H1 (cell line): ENCODE results near the gene GSKIP. TPM values are rescaled to one million over a fixed set of nuclear protein-coding genes. Genes with fewer than 3 reads are reported as not detected.

Experiments
- CBX8 ChIP-seq: fragments of 300-800, 300-1000 bp; sonication (generic); IDR thresholded peaks from 2 replicates; pipeline ENCODE4 v1.7.1; 2016; ENCODE audit warnings: low read depth, low read length, borderline replicate concordance
- EP300 ChIP-seq, 2 experiments: IDR thresholded peaks; 1 replicate in 1 of 2; 2 replicates in 1 of 2; pipeline ENCODE4 v1.6.1; 2011 to 2012; ENCODE audit warnings: low read depth in 2 of 2, low read length in 2 of 2, mild to moderate bottlenecking in 2 of 2, borderline replicate concordance in 1 of 2, inconsistent platforms in 1 of 2, moderate library complexity in 1 of 2
- KDM1A ChIP-seq: fragments of 200-600, 300-600 bp; sonication (generic); IDR thresholded peaks from 2 replicates; pipeline ENCODE4 v1.7.1; 2016; ENCODE audit warnings: mild to moderate bottlenecking, low read length, borderline replicate concordance
- KDM5A ChIP-seq: fragments of 200-600 bp; IDR thresholded peaks from 2 replicates; pipeline ENCODE4 v1.7.1; 2012; ENCODE audit warnings: mild to moderate bottlenecking, low read length, inconsistent platforms, mixed read lengths
- NANOG ChIP-seq: IDR thresholded peaks from 2 replicates; pipeline ENCODE4 v1.6.1; 2011; ENCODE audit warnings: low read length, low read depth, mild to moderate bottlenecking, inconsistent platforms; ENCODE audit not compliant: insufficient read depth, poor library complexity, severe bottlenecking
- NRF1 ChIP-seq: IDR thresholded peaks from 2 replicates; pipeline ENCODE4 v1.6.1; 2011; ENCODE audit warnings: mild to moderate bottlenecking, low read depth, low read length, improper control_type of control experiment
- POLR2A ChIP-seq, 2 experiments: IDR thresholded peaks; 1 replicate in 1 of 2; 2 replicates in 1 of 2; pipeline ENCODE4 v1.6.1; 2011; ENCODE audit warnings: low read depth in 2 of 2, low read length in 2 of 2, mild to moderate bottlenecking in 2 of 2; ENCODE audit errors: control extremely low read depth in 1 of 2
- RNF2 ChIP-seq: fragments of 200-900, 300-1000 bp; sonication (generic); IDR thresholded peaks from 2 replicates; pipeline ENCODE4 v1.7.1; 2016; ENCODE audit warnings: borderline replicate concordance, low read depth, mild to moderate bottlenecking, antibody characterized with exemption, low read length; ENCODE audit not compliant: poor library complexity, severe bottlenecking; ENCODE audit errors: missing control alignments
- SAP30 ChIP-seq: fragments of 300-600 bp; sonication (generic); IDR thresholded peaks from 2 replicates; pipeline ENCODE4 v1.7.1; 2012; ENCODE audit warnings: low read length, moderate library complexity, mild to moderate bottlenecking, inconsistent platforms; ENCODE audit not compliant: insufficient read depth, insufficient replicate concordance
- SIN3A ChIP-seq, 2 experiments: IDR thresholded peaks in 1 of 2; conservative IDR thresholded peaks in 1 of 2; 2 replicates each; pipeline ENCODE4 v1.6.1; 2011 to 2012; ENCODE audit warnings: low read length in 2 of 2, improper control_type of control experiment in 1 of 2, low read depth in 1 of 2, mild to moderate bottlenecking in 1 of 2
- SIRT6 ChIP-seq: IDR thresholded peaks from one replicate; pipeline ENCODE4 v1.7.1; 2012; ENCODE audit warnings: low read length, inconsistent platforms
- SIX5 ChIP-seq: IDR thresholded peaks from 2 replicates; pipeline ENCODE4 v1.6.1; 2011; ENCODE audit warnings: mild to moderate bottlenecking, low read depth, low read length
- SRF ChIP-seq: IDR thresholded peaks from 2 replicates; pipeline ENCODE4 v1.6.1; 2011; ENCODE audit warnings: mild to moderate bottlenecking, low read depth, low read length, moderate library complexity
- SUZ12 ChIP-seq: fragments of 200-600 bp; sonication (generic); IDR thresholded peaks from 2 replicates; pipeline ENCODE4 v1.6.1; 2012; ENCODE audit warnings: mild to moderate bottlenecking, inconsistent platforms, low read length, moderate library complexity, mixed read lengths
- TAF7 ChIP-seq: optimal IDR thresholded peaks from 2 replicates; pipeline ENCODE3; 2011; ENCODE audit warnings: low read depth, mild to moderate bottlenecking, inconsistent platforms, low read length, moderate library complexity, borderline replicate concordance
- TBP ChIP-seq: IDR thresholded peaks from 2 replicates; pipeline ENCODE4 v1.6.1; 2011; ENCODE audit warnings: low read depth, low read length, improper control_type of control experiment
- TCF12 ChIP-seq: IDR thresholded peaks from 2 replicates; pipeline ENCODE4 v1.6.1; 2011; ENCODE audit warnings: low read depth, mild to moderate bottlenecking, low read length
- TEAD4 ChIP-seq: IDR thresholded peaks from 2 replicates; pipeline ENCODE4 v1.6.1; 2012; ENCODE audit warnings: low read depth, low read length, inconsistent platforms, mixed read lengths
- polyA plus RNA-seq, 7 experiments: library from polyadenylated mRNA; depleted of rRNA in 3 of 7; stranded (reverse) in 5 of 7; unstranded in 2 of 7; fragments of >200 nt in 5 of 7; fragments of 200-250 nt in 2 of 7; gene quantifications; 1 replicate in 5 of 7; 2 replicates in 1 of 7; 4 replicates in 1 of 7; pipeline versions ENCODE4 v1.2.1 to v1.2.3, GENCODE V29; 2011 to 2013; ENCODE audit warnings: missing spikeins in 2 of 7, mixed read lengths in 2 of 7
- total RNA-seq: library from RNA; stranded (reverse); fragmentation: NEBNext Ultra II Directional; extraction: Animal tissue kit (Norgen Biotek cat#: 25700); gene quantifications from 2 replicates; pipeline ENCODE4 v1.2.1, GENCODE V29; 2021
- TF ChIP-seq, protein P1 (sequence below): IDR thresholded peaks from 2 replicates; pipeline ENCODE4 v1.6.1; 2012; ENCODE audit warnings: inconsistent platforms
- TF ChIP-seq, protein P2 (sequence below): IDR thresholded peaks from 2 replicates; pipeline ENCODE4 v1.6.1; 2011; ENCODE audit warnings: low read length, improper control_type of control experiment
- TF ChIP-seq, protein P3 (sequence below): IDR thresholded peaks from 2 replicates; pipeline ENCODE4 v1.6.1; 2012; ENCODE audit warnings: inconsistent platforms

Gene GSKIP
- total and polyA plus RNA-seq, 2 of the 8 experiments (the other 6 are each of a cell fraction or from before 2014, with no cell fraction given): 20.3 to 37.1 TPM

DNA sequence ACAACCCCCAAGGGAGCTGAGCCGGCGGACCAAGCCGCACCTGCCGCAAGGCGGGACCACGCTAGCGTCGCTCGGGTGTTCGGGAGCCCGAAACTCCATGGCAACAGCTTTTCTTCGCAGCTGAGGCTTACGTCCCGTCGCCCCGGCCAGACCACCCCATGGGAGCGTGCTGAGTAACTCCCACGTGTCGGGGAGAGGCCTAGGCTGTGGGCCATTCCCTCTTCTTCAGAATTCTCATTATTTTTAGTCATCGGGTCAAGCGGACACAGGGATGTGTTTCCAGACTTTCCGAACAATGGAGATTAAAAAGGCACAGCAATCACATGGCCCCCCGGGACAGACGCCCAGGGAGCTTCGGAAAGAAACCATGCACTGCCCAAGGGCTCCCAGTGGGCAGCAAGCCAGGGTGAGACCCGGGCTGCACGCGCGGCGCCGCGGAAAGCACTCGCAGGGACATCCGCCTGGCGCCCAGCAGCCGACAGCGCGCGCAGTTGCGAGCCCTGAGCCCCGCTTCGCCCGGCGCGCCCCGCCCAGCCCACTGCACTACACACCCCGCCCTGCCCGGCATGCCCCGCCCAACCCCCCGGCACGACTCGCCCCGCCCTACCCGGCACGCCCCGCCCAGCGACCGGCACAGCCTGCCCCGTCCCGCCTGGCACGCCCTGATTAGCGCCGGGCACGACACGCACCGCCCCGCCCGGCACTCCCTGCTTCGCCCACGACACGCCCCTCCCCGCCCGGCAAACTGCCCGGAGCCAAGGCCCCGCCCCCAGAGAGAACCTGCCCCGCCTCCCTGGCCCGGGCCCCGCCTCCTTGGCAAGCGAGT, 28.2 kb downstream of the GSKIP start (continued):
- TF ChIP-seq NANOG: no peak
- 0 out of 2 replicates have a peak, but pooled peaks have one; percentile 37 for TF ChIP-seq TCF12
- TF ChIP-seq TEAD4: 0 out of 2 replicates have a peak, but pooled peaks have one; percentile 1
- TF ChIP-seq SIX5: no peak
- TF ChIP-seq, protein P1, sequence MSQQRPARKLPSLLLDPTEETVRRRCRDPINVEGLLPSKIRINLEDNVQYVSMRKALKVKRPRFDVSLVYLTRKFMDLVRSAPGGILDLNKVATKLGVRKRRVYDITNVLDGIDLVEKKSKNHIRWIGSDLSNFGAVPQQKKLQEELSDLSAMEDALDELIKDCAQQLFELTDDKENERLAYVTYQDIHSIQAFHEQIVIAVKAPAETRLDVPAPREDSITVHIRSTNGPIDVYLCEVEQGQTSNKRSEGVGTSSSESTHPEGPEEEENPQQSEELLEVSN: peak; percentile 82
- no peak for TF ChIP-seq SRF
- no peak for TF ChIP-seq KDM1A
- peak; percentile 78 to 79 for TF ChIP-seq POLR2A (IDR thresholded peaks at IDR 0.05; ENCODE audit: control extremely low read depth in 1 of 2, low read depth in 2 of 2, low read length in 2 of 2)
- TF ChIP-seq NRF1: no peak
- TF ChIP-seq SAP30: no peak
- TF ChIP-seq RNF2: no peak
- TF ChIP-seq KDM5A: no peak
- TF ChIP-seq SUZ12: no peak; the same call in 1 of the 2 replicates
- no peak for TF ChIP-seq EP300 (IDR thresholded peaks at IDR 0.05; ENCODE audit: borderline replicate concordance in 1 of 2, low read depth in 2 of 2, low read length in 2 of 2)
- TF ChIP-seq, protein P2, sequence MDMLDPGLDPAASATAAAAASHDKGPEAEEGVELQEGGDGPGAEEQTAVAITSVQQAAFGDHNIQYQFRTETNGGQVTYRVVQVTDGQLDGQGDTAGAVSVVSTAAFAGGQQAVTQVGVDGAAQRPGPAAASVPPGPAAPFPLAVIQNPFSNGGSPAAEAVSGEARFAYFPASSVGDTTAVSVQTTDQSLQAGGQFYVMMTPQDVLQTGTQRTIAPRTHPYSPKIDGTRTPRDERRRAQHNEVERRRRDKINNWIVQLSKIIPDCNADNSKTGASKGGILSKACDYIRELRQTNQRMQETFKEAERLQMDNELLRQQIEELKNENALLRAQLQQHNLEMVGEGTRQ: 0 out of 2 replicates have a peak, but pooled peaks have one; percentile 28
- no peak; the same call in 1 of the 2 replicates for TF ChIP-seq TBP
- TF ChIP-seq SIN3A (conservative IDR thresholded peaks at IDR 0.05 in 1 of 2, IDR thresholded peaks at IDR 0.05 in 1 of 2; ENCODE audit: low read depth in 1 of 2, low read length in 2 of 2): no peak
- no peak for TF ChIP-seq CBX8
- no peak for TF ChIP-seq TAF7
- TF ChIP-seq SIRT6: no peak
- TF ChIP-seq, protein P3, sequence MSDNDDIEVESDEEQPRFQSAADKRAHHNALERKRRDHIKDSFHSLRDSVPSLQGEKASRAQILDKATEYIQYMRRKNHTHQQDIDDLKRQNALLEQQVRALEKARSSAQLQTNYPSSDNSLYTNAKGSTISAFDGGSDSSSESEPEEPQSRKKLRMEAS: peak; percentile 84
